IMR-90 (cell line): ENCODE data around the gene ZFR. TPM values are rescaled to one million over a fixed set of nuclear protein-coding genes. Genes with fewer than 3 reads are reported as not detected.

Experiments
- ATAC-seq: fragments of 200-7000 bp; cut with Tn5 transposase; 2 replicates; pipeline ENCODE4 v1.9.1; 2020; ENCODE audit warnings: low read depth, mild to moderate bottlenecking, moderate library complexity
- BruUV-seq: library from RNA; stranded (reverse); fragments of 400-500 nt; replicated peaks from 2 replicates; lab custom pipeline; 2021; lab: Mats Ljungman, UMichigan
- CTCF ChIA-PET: fragments of 300-600 bp; formaldehyde crosslinking; extraction: SDS; loops from one replicate; lab custom pipeline; 2021; ENCODE audit warnings: antibody characterized with exemption; lab: Yijun Ruan, JAX
- POLR2A ChIA-PET: fragments of 300-600 bp; sonication (Branson Sonifier 250); formaldehyde crosslinking; loops from one replicate; lab custom pipeline; 2022; ENCODE audit warnings: antibody characterized with exemption; ENCODE audit not compliant: unreplicated experiment; lab: Charles Lee
- DNase-seq: peaks from one replicate; pipeline ENCODE4 v3.0.0; 2013
- H2AFZ ChIP-seq: replicated peaks from 2 replicates; pipeline ENCODE3; 2013; ENCODE audit warnings: low read length, mild to moderate bottlenecking; ENCODE audit not compliant: poor library complexity
- H2AK5ac ChIP-seq: 2 replicates; pipeline ENCODE4 v1.6.1; 2013; ENCODE audit warnings: low read depth, low read length, inconsistent platforms
- H2AK9ac ChIP-seq: replicated peaks from 2 replicates; pipeline ENCODE3; 2013; ENCODE audit warnings: mild to moderate bottlenecking, low read depth, low read length, moderate library complexity; ENCODE audit not compliant: poor library complexity
- H2BK120ac ChIP-seq: 2 replicates; pipeline ENCODE4 v1.6.1; 2013; ENCODE audit warnings: low read depth, low read length, inconsistent platforms
- H2BK15ac ChIP-seq: 3 replicates; pipeline ENCODE4 v1.6.1; 2013; ENCODE audit warnings: low read depth, low read length, inconsistent platforms
- H2BK20ac ChIP-seq: 2 replicates; pipeline ENCODE4 v1.6.1; 2013; ENCODE audit warnings: low read depth, mild to moderate bottlenecking, inconsistent platforms, low read length, moderate library complexity
- H2BK5ac ChIP-seq: 2 replicates; pipeline ENCODE4 v1.6.1; 2013; ENCODE audit warnings: mild to moderate bottlenecking, low read depth, low read length, inconsistent platforms; ENCODE audit not compliant: poor library complexity, severe bottlenecking
- H3K14ac ChIP-seq: replicated peaks from 2 replicates; pipeline ENCODE4 v1.6.1; 2013; ENCODE audit warnings: low read depth, low read length, inconsistent platforms
- H3K18ac ChIP-seq: 2 replicates; pipeline ENCODE4 v1.6.1; 2013; ENCODE audit warnings: low read depth, low read length, control low read depth
- H3K23ac ChIP-seq: 2 replicates; pipeline ENCODE4 v1.6.1; 2013; ENCODE audit warnings: low read depth, low read length, inconsistent platforms
- H3K27ac ChIP-seq: 2 replicates; pipeline ENCODE4 v1.5.1; 2013; ENCODE audit warnings: mild to moderate bottlenecking, control low read depth, low read length; ENCODE audit not compliant: insufficient read depth
- H3K27me3 ChIP-seq: 2 replicates; pipeline ENCODE4 v1.6.1; 2013; ENCODE audit warnings: low read length; ENCODE audit not compliant: control insufficient read depth, insufficient read depth
- H3K36me3 ChIP-seq: 2 replicates; pipeline ENCODE4 v1.6.1; 2013; ENCODE audit warnings: low read length, mixed read lengths; ENCODE audit not compliant: control insufficient read depth, insufficient read depth
- H3K4ac ChIP-seq: 2 replicates; pipeline ENCODE4 v1.6.1; 2013; ENCODE audit warnings: low read depth, low read length, inconsistent platforms
- H3K4me1 ChIP-seq: 2 replicates; pipeline ENCODE4 v1.6.1; 2013; ENCODE audit warnings: low read length, mixed read lengths; ENCODE audit not compliant: control insufficient read depth, insufficient read depth
- H3K4me2 ChIP-seq: 2 replicates; pipeline ENCODE4 v1.6.1; 2013; ENCODE audit warnings: low read depth, mild to moderate bottlenecking, control low read depth, low read length, moderate library complexity
- H3K4me3 ChIP-seq: 2 replicates; pipeline ENCODE4 v1.5.1; 2013; ENCODE audit warnings: low read depth, mild to moderate bottlenecking, control low read depth, low read length, moderate library complexity; ENCODE audit not compliant: insufficient read depth
- H3K56ac ChIP-seq: 2 replicates; pipeline ENCODE4 v1.6.1; 2013; ENCODE audit warnings: low read length, inconsistent platforms; ENCODE audit not compliant: insufficient read depth; ENCODE audit errors: extremely low read depth
- H3K79me1 ChIP-seq, 2 experiments: 2 replicates each; pipeline ENCODE4 v1.6.1; 2013; ENCODE audit warnings: low read length in 2 of 2, inconsistent platforms in 1 of 2, low read depth in 1 of 2
- H3K9ac ChIP-seq: 2 replicates; pipeline ENCODE4 v1.6.1; 2013; ENCODE audit warnings: low read depth, low read length, control low read depth
- H3K9me1 ChIP-seq: 2 replicates; pipeline ENCODE4 v1.6.1; 2013; ENCODE audit warnings: low read length, inconsistent platforms; ENCODE audit not compliant: insufficient read depth
- H3K9me3 ChIP-seq: 2 replicates; pipeline ENCODE4 v1.6.1; 2013; ENCODE audit warnings: low read length; ENCODE audit not compliant: control insufficient read depth, insufficient read depth
- H4K20me1 ChIP-seq: 2 replicates; pipeline ENCODE4 v1.6.1; 2013; ENCODE audit warnings: low read length, inconsistent platforms; ENCODE audit not compliant: insufficient read depth
- H4K5ac ChIP-seq: 2 replicates; pipeline ENCODE4 v1.6.1; 2013; ENCODE audit warnings: mild to moderate bottlenecking, low read depth, low read length, control low read depth
- H4K8ac ChIP-seq, 2 experiments: 2 replicates each; pipeline ENCODE4 v1.6.1; 2013; ENCODE audit warnings: low read depth in 2 of 2, low read length in 2 of 2, control low read depth in 1 of 2, inconsistent platforms in 1 of 2
- H4K91ac ChIP-seq: 2 replicates; pipeline ENCODE4 v1.6.1; 2013; ENCODE audit warnings: low read depth, low read length, inconsistent platforms; ENCODE audit not compliant: insufficient read depth
- BHLHE40 ChIP-seq: fragments of 150-350 bp; IDR thresholded peaks from 2 replicates; pipeline ENCODE4 v1.6.1; 2016; ENCODE audit warnings: mild to moderate bottlenecking, low read depth, low read length
- CEBPB ChIP-seq: IDR thresholded peaks from 2 replicates; pipeline ENCODE4 v1.6.1; 2012; ENCODE audit warnings: low read depth, low read length, improper control_type of control experiment
- CHD1 ChIP-seq: IDR thresholded peaks from 2 replicates; pipeline ENCODE4 v1.6.1; 2012; ENCODE audit warnings: low read depth, low read length, improper control_type of control experiment
- CTCF ChIP-seq: conservative IDR thresholded peaks from 2 replicates; pipeline ENCODE4 v1.5.1; 2012; ENCODE audit warnings: mild to moderate bottlenecking, low read depth, low read length, improper control_type of control experiment
- ELK1 ChIP-seq: fragments of 150-350 bp; IDR thresholded peaks from 2 replicates; pipeline ENCODE4 v1.6.1; 2016; ENCODE audit warnings: low read depth, mild to moderate bottlenecking, low read length, moderate library complexity, borderline replicate concordance
- FOS ChIP-seq: fragments of 150-350 bp; IDR thresholded peaks from 2 replicates; pipeline ENCODE4 v1.6.1; 2016; ENCODE audit warnings: low read depth, low read length
- MAFK ChIP-seq: IDR thresholded peaks from 2 replicates; pipeline ENCODE4 v1.6.1; 2012; ENCODE audit warnings: low read depth, low read length, improper control_type of control experiment
- MAZ ChIP-seq: IDR thresholded peaks from 2 replicates; pipeline ENCODE4 v1.6.1; 2012; ENCODE audit warnings: low read depth, mild to moderate bottlenecking, low read length, improper control_type of control experiment, moderate library complexity, borderline replicate concordance
- MXI1 ChIP-seq: IDR thresholded peaks from 2 replicates; pipeline ENCODE4 v1.6.1; 2012; ENCODE audit warnings: low read depth, mild to moderate bottlenecking, low read length, moderate library complexity, borderline replicate concordance
- NFE2L2 ChIP-seq: fragments of 150-350 bp; IDR thresholded peaks from 2 replicates; pipeline ENCODE4 v1.6.1; 2016; ENCODE audit warnings: low read depth, mild to moderate bottlenecking, low read length
- POLR2A ChIP-seq: IDR thresholded peaks from 2 replicates; pipeline ENCODE4 v1.6.1; 2012; ENCODE audit warnings: mild to moderate bottlenecking, low read depth, low read length
- RAD21 ChIP-seq: IDR thresholded peaks from 2 replicates; pipeline ENCODE4 v1.6.1; 2012; ENCODE audit warnings: low read length, improper control_type of control experiment
- RCOR1 ChIP-seq: IDR thresholded peaks from 2 replicates; pipeline ENCODE4 v1.6.1; 2012; ENCODE audit warnings: mild to moderate bottlenecking, low read length, improper control_type of control experiment; ENCODE audit not compliant: insufficient replicate concordance
- RFX5 ChIP-seq: IDR thresholded peaks from 2 replicates; pipeline ENCODE4 v1.8.0; 2012; ENCODE audit warnings: low read depth, mild to moderate bottlenecking, low read length, moderate library complexity
- SMC3 ChIP-seq: fragments of 150-350 bp; IDR thresholded peaks from 2 replicates; pipeline ENCODE4 v1.6.1; 2016; ENCODE audit warnings: low read depth, mild to moderate bottlenecking, antibody characterized with exemption, low read length, moderate library complexity
- USF2 ChIP-seq: fragments of 150-350 bp; IDR thresholded peaks from 2 replicates; pipeline ENCODE4 v1.6.1; 2017; ENCODE audit warnings: mild to moderate bottlenecking, antibody characterized with exemption, low read length, low read depth
- WGBS, 2 experiments: methylation state at CpG; one replicate each; pipeline versions ENCODE4 v1.1.5 to v1.1.7; 2013; ENCODE audit warnings: missing lambda C conversion rate in 2 of 2; ENCODE audit not compliant: insufficient read length in 1 of 2; ENCODE audit errors: extremely low coverage in 2 of 2; 5-methylcytosine and 5-hydroxymethylcytosine counted together
- dilution Hi-C: fragments of 300-500 bp; cut with HindIII; formaldehyde crosslinking; loops from one replicate; pipeline ENCODE4 v1.14.3; 2018; ENCODE audit warnings: low sequenced_read_pairs; ENCODE audit not compliant: unreplicated experiment
- in situ Hi-C: fragments of 300-500 bp; cut with MboI; formaldehyde crosslinking; loops from 3 replicates; pipeline ENCODE4 v1.14.3; 2019; ENCODE audit warnings: low sequenced_read_pairs, inconsistent platforms, mixed read lengths
- intact Hi-C: fragments of 100-400 bp; cut with micrococcal nuclease; formaldehyde crosslinking; loops from 2 replicates; pipeline ENCODE4 v1.10.0; 2022
- polyA plus RNA-seq, 3 experiments: library from polyadenylated mRNA; depleted of rRNA; stranded (reverse); fragments of >200 nt; gene quantifications; 2 replicates each; pipeline ENCODE4 v1.2.3, GENCODE V29; 2012; ENCODE audit warnings: low replicate concordance in 1 of 3
- total RNA-seq: library from RNA; depleted of rRNA; stranded (reverse); fragments of >200 nt; gene quantifications from 2 replicates; pipeline ENCODE4 v1.2.3, GENCODE V29; 2012

ZFR gene
- total and polyA plus RNA-seq, 2 of the 4 experiments (the other 2 are of a cell fraction): 30.4 to 81.4 TPM

GRCh38 chr5:32325062-32325461 lies 119.5 kb downstream of the ZFR start:
- Histone ChIP-seq H4K20me1 (no peaks in the 10 kb centered on the region), H3K27me3 (no peaks in the 10 kb centered on the region), H3K56ac (no peak overlapping the region), H4K5ac (no peak overlapping the region), H2BK20ac (no peak overlapping the region), H3K4me3 (no peak overlapping the region), H3K14ac (no peak overlapping the region), H2BK120ac (no peak overlapping the region), H3K4me1 (peaks cover 5% of the 10 kb centered on the region; the same call in 1 of the 2 replicates), H2BK5ac (no peak overlapping the region), H3K36me3 (no peaks in the 10 kb centered on the region), H2BK15ac (no peak overlapping the region), H3K9me3 (peaks cover 10% of the 10 kb centered on the region), H3K79me1 (no peaks in the 10 kb centered on the region), H4K8ac (no peak overlapping the region), H3K4me2 (no peak overlapping the region), H3K27ac (no peak overlapping the region), H3K9me1 (no peaks in the 10 kb centered on the region), H3K9ac (no peak overlapping the region), H3K18ac (no peak overlapping the region), H2AK5ac (no peak overlapping the region), H4K91ac (no peak overlapping the region), H3K4ac (no peak overlapping the region), H3K23ac (no peak overlapping the region), H2AK9ac (no peak overlapping the region), H2AFZ (peak overlapping the region; percentile 58)
- TF ChIP-seq MXI1 (no peak), RAD21 (no peak), CEBPB (no peak), RCOR1 (no peak), MAZ (no peak), MAFK (no peak), CTCF (no peak), RFX5 (no peak), ELK1 (no peak), CHD1 (no peak), SMC3 (no peak), USF2 (no peak), NFE2L2 (no peak), POLR2A (no peak), BHLHE40 (no peak), FOS (no peak)
- CTCF ChIA-PET: no interaction called here
- dilution Hi-C loops: no loop called here
- no CpG with 5 or more reads among the region's 3 CpGs for WGBS, 2 experiments
- POLR2A ChIA-PET: interaction anchor here (0.7 kb wide), 1 partner anchor 178 kb away, joined by 5 read pairs; no protein-coding TSS in a partner anchor
- no TSS peak for BruUV-seq
- DNase-seq: peak; percentile 38
- ATAC-seq: no peak
- in situ Hi-C loops: no loop called here
- intact Hi-C loops: loop anchor here (5.0 kb wide), 2 partner anchors 153 to 743 kb away; partner anchors contain the start of gene GOLPH3
